Measurements from ENCODE around the gene GAPVD1.

- TF ChIP-seq, protein P1, sequence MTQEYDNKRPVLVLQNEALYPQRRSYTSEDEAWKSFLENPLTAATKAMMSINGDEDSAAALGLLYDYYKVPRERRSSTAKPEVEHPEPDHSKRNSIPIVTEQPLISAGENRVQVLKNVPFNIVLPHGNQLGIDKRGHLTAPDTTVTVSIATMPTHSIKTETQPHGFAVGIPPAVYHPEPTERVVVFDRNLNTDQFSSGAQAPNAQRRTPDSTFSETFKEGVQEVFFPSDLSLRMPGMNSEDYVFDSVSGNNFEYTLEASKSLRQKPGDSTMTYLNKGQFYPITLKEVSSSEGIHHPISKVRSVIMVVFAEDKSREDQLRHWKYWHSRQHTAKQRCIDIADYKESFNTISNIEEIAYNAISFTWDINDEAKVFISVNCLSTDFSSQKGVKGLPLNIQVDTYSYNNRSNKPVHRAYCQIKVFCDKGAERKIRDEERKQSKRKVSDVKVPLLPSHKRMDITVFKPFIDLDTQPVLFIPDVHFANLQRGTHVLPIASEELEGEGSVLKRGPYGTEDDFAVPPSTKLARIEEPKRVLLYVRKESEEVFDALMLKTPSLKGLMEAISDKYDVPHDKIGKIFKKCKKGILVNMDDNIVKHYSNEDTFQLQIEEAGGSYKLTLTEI (CRISPR knock-in tag; conservative IDR thresholded peaks at IDR 0.05) = no peak
- no peak for TF ChIP-seq MED8 (CRISPR knock-in tag; IDR thresholded peaks at IDR 0.05; ENCODE audit: insufficient replicate concordance)
- no peak for TF ChIP-seq NR1H2 (CRISPR knock-in tag; IDR thresholded peaks at IDR 0.05; ENCODE audit: borderline replicate concordance, low read depth)
- TF ChIP-seq, protein P2, sequence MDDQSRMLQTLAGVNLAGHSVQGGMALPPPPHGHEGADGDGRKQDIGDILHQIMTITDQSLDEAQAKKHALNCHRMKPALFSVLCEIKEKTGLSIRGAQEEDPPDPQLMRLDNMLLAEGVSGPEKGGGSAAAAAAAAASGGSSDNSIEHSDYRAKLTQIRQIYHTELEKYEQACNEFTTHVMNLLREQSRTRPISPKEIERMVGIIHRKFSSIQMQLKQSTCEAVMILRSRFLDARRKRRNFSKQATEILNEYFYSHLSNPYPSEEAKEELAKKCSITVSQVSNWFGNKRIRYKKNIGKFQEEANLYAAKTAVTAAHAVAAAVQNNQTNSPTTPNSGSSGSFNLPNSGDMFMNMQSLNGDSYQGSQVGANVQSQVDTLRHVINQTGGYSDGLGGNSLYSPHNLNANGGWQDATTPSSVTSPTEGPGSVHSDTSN (CRISPR knock-in tag; IDR thresholded peaks at IDR 0.05; ENCODE audit: borderline replicate concordance) = no peak
- TF ChIP-seq, protein P3, sequence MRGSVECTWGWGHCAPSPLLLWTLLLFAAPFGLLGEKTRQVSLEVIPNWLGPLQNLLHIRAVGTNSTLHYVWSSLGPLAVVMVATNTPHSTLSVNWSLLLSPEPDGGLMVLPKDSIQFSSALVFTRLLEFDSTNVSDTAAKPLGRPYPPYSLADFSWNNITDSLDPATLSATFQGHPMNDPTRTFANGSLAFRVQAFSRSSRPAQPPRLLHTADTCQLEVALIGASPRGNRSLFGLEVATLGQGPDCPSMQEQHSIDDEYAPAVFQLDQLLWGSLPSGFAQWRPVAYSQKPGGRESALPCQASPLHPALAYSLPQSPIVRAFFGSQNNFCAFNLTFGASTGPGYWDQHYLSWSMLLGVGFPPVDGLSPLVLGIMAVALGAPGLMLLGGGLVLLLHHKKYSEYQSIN (CRISPR knock-in tag; IDR thresholded peaks at IDR 0.05; ENCODE audit: borderline replicate concordance) = no peak
- no peak for TF ChIP-seq SNAPC5 (CRISPR knock-in tag; IDR thresholded peaks at IDR 0.05; ENCODE audit: borderline replicate concordance)
Observed at GRCh38 chr9:125317704-125318103, 56.1 kb downstream of the GAPVD1 start.
